HCT116 (cell line): ENCODE results near the gene SLC3A2. TPM values are rescaled to one million over a fixed set of nuclear protein-coding genes. Genes with fewer than 3 reads are reported as not detected.

Source experiments
- ATAC-seq: fragments of 200-7000 bp; cut with Tn5 transposase; 2 replicates; pipeline ENCODE4 v1.9.1; 2020; ENCODE audit warnings: mild to moderate bottlenecking, moderate library complexity
- BruUV-seq: library from RNA; stranded (reverse); fragments of 400-500 nt; replicated peaks from 2 replicates; lab custom pipeline; 2021; lab: Mats Ljungman, UMichigan
- CTCF ChIA-PET: fragments of 300-600 bp; sonication (Branson Sonifier 250); formaldehyde crosslinking; loops from one replicate; lab custom pipeline; 2021; ENCODE audit warnings: antibody characterized with exemption; lab: Charles Lee
- POLR2A ChIA-PET: fragments of 300-600, 350-600 bp; sonication (Branson Sonifier 250); formaldehyde crosslinking; loops from one replicate; lab custom pipeline; 2021; ENCODE audit warnings: antibody characterized with exemption; lab: Charles Lee
- RAD21 ChIA-PET, 2 experiments: fragments of 300-600 bp; sonication (Branson Sonifier 250); formaldehyde crosslinking; loops; one replicate each; lab custom pipeline; 2023; ENCODE audit warnings: low total read pairs in 2 of 2; ENCODE audit not compliant: uncharacterized antibody in 2 of 2, unreplicated experiment in 2 of 2, low non-redundant PET in 1 of 2; lab: Charles Lee
- DNase-seq: peaks from one replicate; pipeline ENCODE4 v3.0.0-alpha.2; 2010; ENCODE audit warnings: low read depth, low spot score
- H2AFZ ChIP-seq: fragments of 200-600 bp; shearing (Covaris generic), sonication (generic); 2 replicates; pipeline ENCODE4 v1.6.1; 2017; ENCODE audit warnings: low read depth, mixed run types, mixed read lengths, antibody characterized with exemption, low read length; ENCODE audit not compliant: poor library complexity, severe bottlenecking
- H3K27ac ChIP-seq: 2 replicates; pipeline ENCODE4 v1.5.1; 2012; ENCODE audit warnings: low read depth, low read length
- H3K27me3 ChIP-seq: fragments of 200-600 bp; sonication (generic); 2 replicates; pipeline ENCODE4 v1.6.1; 2016; ENCODE audit warnings: mixed run types, low read length, mixed read lengths; ENCODE audit not compliant: insufficient read depth
- H3K36me3 ChIP-seq, 2 experiments: fragments of 200-500 bp in 1 of 2; fragments of 200-600 bp in 1 of 2; sonication (Bioruptor generic) in 1 of 2; sonication (generic) in 1 of 2; 2 replicates each; pipeline versions ENCODE4 v1.5.1 to v1.6.1; 2014 to 2016; ENCODE audit warnings: low read length in 2 of 2, inconsistent platforms in 1 of 2, mixed read lengths in 1 of 2, mixed run types in 1 of 2; ENCODE audit not compliant: insufficient read depth in 2 of 2, control insufficient read depth in 1 of 2
- H3K4me1 ChIP-seq, 2 experiments: fragments of 200-600 bp in 1 of 2; sonication (generic) in 1 of 2; 2 replicates each; pipeline versions ENCODE4 v1.5.1 to v1.6.1; 2012 to 2017; ENCODE audit warnings: low read length in 2 of 2, inconsistent platforms in 1 of 2, mild to moderate bottlenecking in 1 of 2, mixed read lengths in 1 of 2, mixed run types in 1 of 2, moderate library complexity in 1 of 2; ENCODE audit not compliant: insufficient read depth in 2 of 2, control insufficient read depth in 1 of 2
- H3K4me2 ChIP-seq: fragments of 200-600 bp; sonication (generic); 2 replicates; pipeline ENCODE4 v1.6.1; 2017; ENCODE audit warnings: mixed run types, low read length, mixed read lengths
- H3K4me3 ChIP-seq, 2 experiments: fragments of 200-600 bp in 1 of 2; sonication (generic) in 1 of 2; replicated peaks in 1 of 2; 2 replicates each; pipeline ENCODE4 v1.5.1; 2011 to 2016; ENCODE audit warnings: low read length in 2 of 2, control low read depth in 1 of 2, low read depth in 1 of 2, mild to moderate bottlenecking in 1 of 2, mixed read lengths in 1 of 2, mixed run types in 1 of 2
- H3K79me2 ChIP-seq: fragments of 200-600 bp; sonication (generic); 2 replicates; pipeline ENCODE4 v1.6.1; 2017; ENCODE audit warnings: mild to moderate bottlenecking, mixed run types, low read length, moderate library complexity, mixed read lengths; ENCODE audit not compliant: insufficient read depth
- H3K9ac ChIP-seq: fragments of 200-600 bp; sonication (generic); 2 replicates; pipeline ENCODE4 v1.6.1; 2016; ENCODE audit warnings: low read length, mixed read lengths
- H3K9me2 ChIP-seq: fragments of 200-600 bp; sonication (generic), shearing (Covaris generic); 2 replicates; pipeline ENCODE4 v1.6.1; 2017; ENCODE audit warnings: mixed run types, mild to moderate bottlenecking, moderate library complexity; ENCODE audit not compliant: insufficient read depth
- H3K9me3 ChIP-seq, 2 experiments: fragments of 200-500 bp in 1 of 2; fragments of 200-600 bp in 1 of 2; sonication (Bioruptor generic) in 1 of 2; sonication (generic) in 1 of 2; 2 replicates each; pipeline ENCODE4 v1.6.1; 2014 to 2017; ENCODE audit warnings: low read length in 2 of 2, mixed read lengths in 2 of 2, inconsistent platforms in 1 of 2, low read depth in 1 of 2, mild to moderate bottlenecking in 1 of 2, mixed run types in 1 of 2, moderate library complexity in 1 of 2; ENCODE audit not compliant: control insufficient read depth in 1 of 2, insufficient read depth in 1 of 2
- H4K20me1 ChIP-seq: fragments of 200-600 bp; sonication (generic), shearing (Covaris generic); 2 replicates; pipeline ENCODE4 v1.6.1; 2017; ENCODE audit warnings: mixed run types, mild to moderate bottlenecking, moderate library complexity; ENCODE audit not compliant: insufficient read depth
- CEBPB ChIP-seq: IDR thresholded peaks from 2 replicates; pipeline ENCODE4 v1.6.1; 2012; ENCODE audit warnings: low read depth
- EGR1 ChIP-seq: IDR thresholded peaks from 2 replicates; pipeline ENCODE4 v1.6.1; 2012; ENCODE audit warnings: low read depth
- EZH2phosphoT487 ChIP-seq: fragments of 200-600 bp; IDR thresholded peaks from 2 replicates; pipeline ENCODE4 v1.6.1; 2018; ENCODE audit warnings: antibody characterized with exemption, borderline replicate concordance
- MAX ChIP-seq: IDR thresholded peaks from 2 replicates; pipeline ENCODE4 v1.6.1; 2012
- POLR2A ChIP-seq: IDR thresholded peaks from 2 replicates; pipeline ENCODE4 v1.7.0; 2011; ENCODE audit warnings: borderline replicate concordance; ENCODE audit not compliant: insufficient read depth, insufficient read length; ENCODE audit errors: extremely low read depth
- SIN3A ChIP-seq: IDR thresholded peaks from 2 replicates; pipeline ENCODE4 v1.6.1; 2012; ENCODE audit warnings: low read depth
- SP1 ChIP-seq: IDR thresholded peaks from 2 replicates; pipeline ENCODE4 v1.6.1; 2012; ENCODE audit warnings: low read depth
- YY1 ChIP-seq: IDR thresholded peaks from 2 replicates; pipeline ENCODE4 v1.6.1; 2011; ENCODE audit warnings: low read length, low read depth, moderate library complexity, mild to moderate bottlenecking; ENCODE audit not compliant: insufficient replicate concordance; ENCODE audit errors: extremely low read depth
- ZNF274 ChIP-seq: fragments of 200-500 bp; sonication (Bioruptor generic); IDR thresholded peaks from 2 replicates; pipeline ENCODE4 v1.6.1; 2014; ENCODE audit warnings: mild to moderate bottlenecking, low read depth, low read length, inconsistent platforms
- intact Hi-C: fragments of 100-400 bp; cut with micrococcal nuclease; formaldehyde crosslinking; loops from 2 replicates; pipeline ENCODE4 v1.10.0; 2022
- total RNA-seq: library from RNA; stranded (reverse); gene quantifications from one replicate; pipeline ENCODE4 v1.2.1, GENCODE V29; 2021; ENCODE audit not compliant: unreplicated experiment

SLC3A2 gene
- total RNA-seq, 1 experiment from 2014 or later = 418 TPM

GRCh38 chr11:62925308-62925707 is 44.6 kb downstream of the SLC3A2 start:
- H3K4me3 ChIP-seq = no peak overlapping the region
- no peaks in the 10 kb centered on the region for H4K20me1 ChIP-seq
- BruUV-seq = no TSS peak
- no peak overlapping the region for H3K27ac ChIP-seq
- no peaks in the 10 kb centered on the region for H3K9me3 ChIP-seq
- intact Hi-C loops = no loop called here
- ATAC-seq = no peak
- no peaks in the 10 kb centered on the region for H3K9me2 ChIP-seq
- H2AFZ ChIP-seq = no peak overlapping the region
- RAD21 ChIA-PET = no interaction called here
- H3K79me2 ChIP-seq = no peaks in the 10 kb centered on the region
- peaks cover 7 to 17% of the 10 kb centered on the region in 2 experiments for H3K4me1 ChIP-seq
- H3K9ac ChIP-seq = no peak overlapping the region
- no peak for DNase-seq
- H3K27me3 ChIP-seq = no peaks in the 10 kb centered on the region; the same call in 1 of the 2 replicates
- CTCF ChIA-PET = no interaction called here
- TF ChIP-seq MAX (no peak), SP1 (no peak), YY1 (no peak), EGR1 (no peak), SIN3A (no peak), POLR2A (no peak), CEBPB (no peak), EZH2phosphoT487 (no peak)
- POLR2A ChIA-PET = no interaction called here
- H3K4me2 ChIP-seq = no peak overlapping the region
- no peaks in the 10 kb centered on the region for H3K36me3 ChIP-seq

GRCh38 chr11:62925745-62926679 is 45.3 kb downstream of the SLC3A2 start:
- Histone ChIP-seq H3K9me3 (no peaks in the 10 kb centered on the region), H3K27ac (no peak overlapping the region), H3K9ac (no peak overlapping the region), H3K79me2 (no peaks in the 10 kb centered on the region), H3K4me3 (no peak overlapping the region), H3K9me2 (no peaks in the 10 kb centered on the region), H2AFZ (no peak overlapping the region), H3K4me2 (no peak overlapping the region), H4K20me1 (no peaks in the 10 kb centered on the region), H3K36me3 (no peaks in the 10 kb centered on the region), H3K4me1 (peaks cover 7 to 18% of the 10 kb centered on the region in 2 experiments), H3K27me3 (no peaks in the 10 kb centered on the region; the same call in 1 of the 2 replicates)
- RAD21 ChIA-PET = no interaction called here
- intact Hi-C loops = no loop called here
- CTCF ChIA-PET = no interaction called here
- no peak for ATAC-seq
- DNase-seq = no peak
- POLR2A ChIA-PET = no interaction called here
- no peak for TF ChIP-seq ZNF274
- no peak for TF ChIP-seq CEBPB
- TF ChIP-seq YY1 = no peak
- no TSS peak for BruUV-seq
